ENCODE data around the gene SH3BGRL2. TPM values are rescaled to one million over a fixed set of nuclear protein-coding genes. Genes with fewer than 3 reads are reported as not detected.

The SH3BGRL2 gene
- total RNA-seq, 3 donors from 2014 or later (not counting 1 experiment from before 2014, with no cell fraction given) = 0.68 to 5.8 (median 1.6) TPM

- ATAC-seq (peak in 2 of 3 donors; percentile 37 to 54), DNase-seq (peak in 1 of 2 donors; percentile 48)
- Mint-ChIP-seq H3K4me1 (peaks cover 7 to 8% of the 10 kb centered on the region in 2 donors), H3K27ac (no peak overlapping the region), H3K4me3 (no peak overlapping the region), H3K9me3 (no peaks in the 10 kb centered on the region), H3K27me3 (ENCODE audit: low read depth in 2 of 2) (no peaks in the 10 kb centered on the region), H3K36me3 (no peaks in the 10 kb centered on the region)
- intact Hi-C loops (cut with micrococcal nuclease) = no loop called here
- Histone ChIP-seq H3K27ac (ENCODE audit: low read length) (no peak overlapping the region), H3K4me1 (ENCODE audit: control insufficient read depth, insufficient read depth, low read length) (no peaks in the 10 kb centered on the region), H3K27me3 (ENCODE audit: control insufficient read depth, insufficient read depth, low read length) (no peaks in the 10 kb centered on the region), H3K4me3 (ENCODE audit: low read length) (no peak overlapping the region), H3K36me3 (ENCODE audit: control insufficient read depth, insufficient read depth, low read length) (no peaks in the 10 kb centered on the region), H3K9me3 (ENCODE audit: control insufficient read depth, insufficient read depth, low read length) (peaks cover 3% of the 10 kb centered on the region)
- WGBS (ENCODE audit: insufficient coverage) = 18% methylated on average over 5 of the region's 5 CpGs
- TF ChIP-seq, protein P1, sequence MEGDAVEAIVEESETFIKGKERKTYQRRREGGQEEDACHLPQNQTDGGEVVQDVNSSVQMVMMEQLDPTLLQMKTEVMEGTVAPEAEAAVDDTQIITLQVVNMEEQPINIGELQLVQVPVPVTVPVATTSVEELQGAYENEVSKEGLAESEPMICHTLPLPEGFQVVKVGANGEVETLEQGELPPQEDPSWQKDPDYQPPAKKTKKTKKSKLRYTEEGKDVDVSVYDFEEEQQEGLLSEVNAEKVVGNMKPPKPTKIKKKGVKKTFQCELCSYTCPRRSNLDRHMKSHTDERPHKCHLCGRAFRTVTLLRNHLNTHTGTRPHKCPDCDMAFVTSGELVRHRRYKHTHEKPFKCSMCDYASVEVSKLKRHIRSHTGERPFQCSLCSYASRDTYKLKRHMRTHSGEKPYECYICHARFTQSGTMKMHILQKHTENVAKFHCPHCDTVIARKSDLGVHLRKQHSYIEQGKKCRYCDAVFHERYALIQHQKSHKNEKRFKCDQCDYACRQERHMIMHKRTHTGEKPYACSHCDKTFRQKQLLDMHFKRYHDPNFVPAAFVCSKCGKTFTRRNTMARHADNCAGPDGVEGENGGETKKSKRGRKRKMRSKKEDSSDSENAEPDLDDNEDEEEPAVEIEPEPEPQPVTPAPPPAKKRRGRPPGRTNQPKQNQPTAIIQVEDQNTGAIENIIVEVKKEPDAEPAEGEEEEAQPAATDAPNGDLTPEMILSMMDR (IDR thresholded peaks at IDR 0.05) = no peak
Measured at GRCh38 chr6:79702691-79703090, 71.6 kb downstream of the SH3BGRL2 start.

DNA sequence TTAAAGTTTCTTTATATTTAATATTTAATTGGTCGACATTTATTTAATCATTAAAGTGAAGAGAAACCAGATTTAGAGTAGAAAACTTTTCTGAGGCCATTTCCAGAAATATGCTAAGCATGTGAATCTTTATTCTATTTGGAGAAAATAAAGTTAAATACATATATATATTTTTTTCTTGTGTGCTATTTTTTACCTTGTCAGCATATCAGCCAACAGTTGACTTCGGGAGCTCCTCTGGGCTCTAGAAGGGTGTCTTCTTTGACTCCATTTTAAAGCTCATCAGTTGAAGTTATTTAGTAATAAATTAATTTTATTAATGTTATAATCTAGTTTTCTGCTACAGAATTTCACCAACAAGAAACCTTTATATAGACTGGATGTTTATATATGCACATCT lies 73.1 kb downstream of the SH3BGRL2 start:
- H3K27me3 Mint-ChIP-seq (ENCODE audit: low read depth in 2 of 2) = no peaks in the 10 kb centered on the region
- no peaks in the 10 kb centered on the region for H3K36me3 Mint-ChIP-seq
- ATAC-seq (no peak), DNase-seq (no peak)
- WGBS (ENCODE audit: insufficient coverage) = no CpG with 5 or more reads among the region's 2 CpGs
- intact Hi-C loops (cut with micrococcal nuclease) = no loop called here
- Histone ChIP-seq H3K4me3 (ENCODE audit: low read length) (no peak overlapping the region), H3K36me3 (ENCODE audit: control insufficient read depth, insufficient read depth, low read length) (no peaks in the 10 kb centered on the region), H3K4me1 (ENCODE audit: control insufficient read depth, insufficient read depth, low read length) (no peaks in the 10 kb centered on the region), H3K9me3 (ENCODE audit: control insufficient read depth, insufficient read depth, low read length) (no peaks in the 10 kb centered on the region), H3K27me3 (ENCODE audit: control insufficient read depth, insufficient read depth, low read length) (no peaks in the 10 kb centered on the region), H3K27ac (ENCODE audit: low read length) (no peak overlapping the region)
- no peak overlapping the region for H3K4me3 Mint-ChIP-seq
- H3K27ac Mint-ChIP-seq = no peak overlapping the region
- TF ChIP-seq, protein P1 (IDR thresholded peaks at IDR 0.05) = no peak
- no peaks in the 10 kb centered on the region for H3K9me3 Mint-ChIP-seq
- peaks cover 7 to 8% of the 10 kb centered on the region in 2 donors for H3K4me1 Mint-ChIP-seq

GRCh38 chr6:79705456-79705995 lies 74.4 kb downstream of the SH3BGRL2 start:
- Mint-ChIP-seq H3K27me3 (ENCODE audit: low read depth in 2 of 2) (no peaks in the 10 kb centered on the region), H3K9me3 (no peaks in the 10 kb centered on the region), H3K4me1 (peaks cover 7 to 8% of the 10 kb centered on the region in 2 donors), H3K4me3 (no peak overlapping the region), H3K27ac (no peak overlapping the region), H3K36me3 (no peaks in the 10 kb centered on the region)
- Histone ChIP-seq H3K27me3 (ENCODE audit: control insufficient read depth, insufficient read depth, low read length) (no peaks in the 10 kb centered on the region), H3K4me1 (ENCODE audit: control insufficient read depth, insufficient read depth, low read length) (no peaks in the 10 kb centered on the region), H3K9me3 (ENCODE audit: control insufficient read depth, insufficient read depth, low read length) (no peaks in the 10 kb centered on the region), H3K36me3 (ENCODE audit: control insufficient read depth, insufficient read depth, low read length) (no peaks in the 10 kb centered on the region), H3K4me3 (ENCODE audit: low read length) (no peak overlapping the region), H3K27ac (ENCODE audit: low read length) (no peak overlapping the region)
- no peak for DNase-seq
- no peak for ATAC-seq
- TF ChIP-seq, protein P1 (IDR thresholded peaks at IDR 0.05) = no peak
- WGBS (ENCODE audit: insufficient coverage) = 92% methylated on average over 3 of the region's 5 CpGs
- intact Hi-C loops (cut with micrococcal nuclease) = no loop called here

GRCh38 chr6:79706527-79706926 lies 75.4 kb downstream of the SH3BGRL2 start:
- Mint-ChIP-seq H3K9me3 (no peaks in the 10 kb centered on the region), H3K36me3 (no peaks in the 10 kb centered on the region), H3K4me1 (peaks cover 7 to 8% of the 10 kb centered on the region in 2 donors), H3K27ac (no peak overlapping the region), H3K4me3 (no peak overlapping the region), H3K27me3 (ENCODE audit: low read depth in 2 of 2) (no peaks in the 10 kb centered on the region)
- TF ChIP-seq, protein P1 (IDR thresholded peaks at IDR 0.05) = no peak
- 74% methylated on average over 2 of the region's 3 CpGs for WGBS (ENCODE audit: insufficient coverage)
- H3K36me3 ChIP-seq (ENCODE audit: control insufficient read depth, insufficient read depth, low read length) = no peaks in the 10 kb centered on the region
- no peak overlapping the region for H3K4me3 ChIP-seq (ENCODE audit: low read length)
- no peaks in the 10 kb centered on the region for H3K4me1 ChIP-seq (ENCODE audit: control insufficient read depth, insufficient read depth, low read length)
- ATAC-seq (no peak), DNase-seq (no peak)
- no peaks in the 10 kb centered on the region for H3K27me3 ChIP-seq (ENCODE audit: control insufficient read depth, insufficient read depth, low read length)
- intact Hi-C loops (cut with micrococcal nuclease) = no loop called here
- H3K27ac ChIP-seq (ENCODE audit: low read length) = no peak overlapping the region
- no peaks in the 10 kb centered on the region for H3K9me3 ChIP-seq (ENCODE audit: control insufficient read depth, insufficient read depth, low read length)

Measured in natural killer cell (primary cell).